Measurements from ENCODE around the gene BSN.

DNA sequence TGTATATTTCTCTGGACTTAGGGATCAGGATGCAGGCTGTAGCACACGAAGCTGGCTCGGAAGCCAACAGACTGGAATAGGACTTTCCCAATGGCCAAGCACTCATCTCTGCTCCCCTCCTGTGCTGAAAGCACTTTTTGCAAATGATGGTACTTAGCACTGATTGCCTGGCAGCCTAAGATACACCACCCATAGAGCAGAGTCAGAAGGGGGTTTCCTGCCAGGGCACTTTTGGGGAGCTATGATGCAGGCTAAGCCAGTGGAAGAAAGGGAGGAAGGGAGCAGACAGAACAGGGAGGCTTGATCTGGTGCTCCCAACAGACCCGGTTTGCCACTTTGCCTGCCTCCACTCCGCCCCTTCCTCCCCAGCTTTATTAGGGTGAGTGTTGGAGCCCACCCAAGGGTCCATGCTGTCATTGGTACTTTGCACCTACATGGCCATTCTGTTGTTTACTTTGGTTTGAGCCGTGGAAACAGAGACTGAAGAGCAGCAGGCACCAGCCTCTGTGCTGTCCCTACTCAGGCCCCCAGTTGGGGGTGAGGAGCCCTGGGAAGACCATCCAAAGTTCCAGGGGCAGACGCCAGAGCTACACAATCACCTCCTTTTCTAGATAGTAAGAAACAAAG lies 15.9 kb downstream of the BSN start:
- no peak for TF ChIP-seq CTCF (IDR thresholded peaks at IDR 0.05)
- no peak for TF ChIP-seq POLR2A (IDR thresholded peaks at IDR 0.05)
